HepG2 (cell line): ENCODE measurements around the gene HLA-DMB. TPM values are rescaled to one million over a fixed set of nuclear protein-coding genes. Genes with fewer than 3 reads are reported as not detected.

Experiments
- ATAC-seq: fragments of 200-7000 bp; cut with Tn5 transposase; 3 replicates; pipeline ENCODE4 v1.9.1; 2020; ENCODE audit warnings: mild to moderate bottlenecking, moderate library complexity
- BruUV-seq: library from RNA; stranded (reverse); fragments of 400-500 nt; replicated peaks from 2 replicates; lab custom pipeline; 2021; lab: Mats Ljungman, UMichigan
- CTCF ChIA-PET: fragments of 300-600 bp; formaldehyde crosslinking; extraction: SDS; loops from one replicate; lab custom pipeline; 2021; ENCODE audit warnings: low total read pairs, inconsistent platforms, low intra/inter-chr PET ratio; lab: Yijun Ruan, JAX
- POLR2A ChIA-PET: fragments of 350-600 bp; sonication (Branson Sonifier 250); formaldehyde crosslinking; loops from one replicate; lab custom pipeline; 2020; ENCODE audit warnings: antibody characterized with exemption, inconsistent platforms; lab: Yijun Ruan, JAX
- DNase-seq: peaks from one replicate; pipeline ENCODE4 v3.0.0-alpha.2; 2015; ENCODE audit warnings: low spot score
- FAIRE-seq: peaks from 3 replicates; lab custom pipeline; 2011; peaks lifted over from hg19 to GRCh38; lab: Jason Lieb, UNC
- H2AFZ ChIP-seq: one replicate; pipeline ENCODE4 v1.6.1; 2011; ENCODE audit warnings: low read length, inconsistent platforms
- H3K27ac ChIP-seq: fragments of 300-600 bp; 3 replicates; pipeline ENCODE4 v1.8.0; 2011; ENCODE audit warnings: mixed run types, mild to moderate bottlenecking, mixed read lengths, low read length, inconsistent platforms; ENCODE audit not compliant: insufficient read depth; ENCODE audit errors: extremely low read length
- H3K27me3 ChIP-seq, 2 experiments: fragments of 200-600 bp in 1 of 2; 2 replicates in 1 of 2; 3 replicates in 1 of 2; pipeline versions ENCODE4 v1.6.0 to v1.8.0; 2011; ENCODE audit warnings: low read length in 2 of 2, mild to moderate bottlenecking in 2 of 2, moderate library complexity in 2 of 2, inconsistent platforms in 1 of 2; ENCODE audit not compliant: insufficient read depth in 2 of 2, control insufficient read depth in 1 of 2
- H3K36me3 ChIP-seq, 2 experiments: fragments of 200-600 bp in 1 of 2; replicated peaks in 1 of 2; 2 replicates in 1 of 2; 3 replicates in 1 of 2; pipeline versions ENCODE4 v1.5.1 to v1.8.0; 2011; ENCODE audit warnings: low read length in 2 of 2, inconsistent platforms in 1 of 2; ENCODE audit not compliant: insufficient read depth in 2 of 2, control insufficient read depth in 1 of 2
- H3K4me1 ChIP-seq: 2 replicates; pipeline ENCODE4 v1.5.1; 2012; ENCODE audit warnings: low read length, inconsistent platforms; ENCODE audit not compliant: insufficient read depth
- H3K4me2 ChIP-seq: 2 replicates; pipeline ENCODE4 v1.6.0; 2011; ENCODE audit warnings: low read depth, low read length, inconsistent platforms
- H3K4me3 ChIP-seq, 3 experiments: fragments of 200-600 bp in 1 of 3; sonication (generic), shearing (Covaris generic) in 1 of 3; replicated peaks in 1 of 3; 2 replicates each; pipeline ENCODE4 v1.5.1; 2011 to 2016; ENCODE audit warnings: low read length in 3 of 3, inconsistent platforms in 2 of 3, low read depth in 2 of 3, mild to moderate bottlenecking in 2 of 3, control low read depth in 1 of 3, mixed read lengths in 1 of 3; ENCODE audit not compliant: insufficient read depth in 1 of 3
- H3K79me2 ChIP-seq: one replicate; pipeline ENCODE4 v1.6.1; 2011; ENCODE audit warnings: low read length, inconsistent platforms; ENCODE audit not compliant: insufficient read depth
- H3K9ac ChIP-seq: 2 replicates; pipeline ENCODE4 v1.6.0; 2011; ENCODE audit warnings: mild to moderate bottlenecking, low read depth, low read length, inconsistent platforms; ENCODE audit not compliant: insufficient read depth
- H3K9me3 ChIP-seq: 2 replicates; pipeline ENCODE4 v1.5.1; 2012; ENCODE audit warnings: mild to moderate bottlenecking, low read length
- H4K20me1 ChIP-seq: 2 replicates; pipeline ENCODE4 v1.6.0; 2011; ENCODE audit warnings: inconsistent platforms, mild to moderate bottlenecking, low read length, moderate library complexity; ENCODE audit not compliant: insufficient read depth
- BATF2 ChIP-seq: sonication (generic); formaldehyde crosslinking; IDR thresholded peaks from 2 replicates; pipeline ENCODE4 v1.8.0; 2022; ENCODE audit warnings: mild to moderate bottlenecking, missing genetic modification reagents, moderate library complexity
- GPBP1L1 ChIP-seq: sonication (generic); formaldehyde crosslinking; IDR thresholded peaks from 2 replicates; pipeline ENCODE4 v1.5.0; 2020; ENCODE audit warnings: mild to moderate bottlenecking, missing genetic modification reagents
- HES4 ChIP-seq: sonication (generic); formaldehyde crosslinking; IDR thresholded peaks from 2 replicates; pipeline ENCODE4 v1.9.0; 2021; ENCODE audit warnings: mild to moderate bottlenecking, missing genetic modification reagents, borderline replicate concordance
- HHEX ChIP-seq: IDR thresholded peaks from 2 replicates; pipeline ENCODE4 v1.6.1; 2016; ENCODE audit warnings: control low read depth
- HNRNPH1 ChIP-seq: fragments of 200-400 bp; formaldehyde crosslinking; optimal IDR thresholded peaks from 2 replicates; pipeline ENCODE3; 2017; ENCODE audit warnings: mild to moderate bottlenecking, low read depth, low read length
- NFYB ChIP-seq: sonication (generic); formaldehyde crosslinking; IDR thresholded peaks from 2 replicates; pipeline ENCODE4 v1.4.0; 2020; ENCODE audit warnings: missing genetic modification reagents
- TGIF2 ChIP-seq: IDR thresholded peaks from 2 replicates; pipeline ENCODE4 v1.6.1; 2016; ENCODE audit warnings: control low read depth, missing compliant biosample characterization
- XBP1 ChIP-seq: sonication (generic); formaldehyde crosslinking; IDR thresholded peaks from 2 replicates; pipeline ENCODE4 v1.5.0; 2020; ENCODE audit warnings: missing genetic modification reagents
- ZFP36 ChIP-seq: fragments of 150-350 bp; IDR thresholded peaks from 2 replicates; pipeline ENCODE4 v1.6.1; 2018; ENCODE audit warnings: borderline replicate concordance, low read length, low read depth; ENCODE audit not compliant: partially characterized antibody
- ZNF564 ChIP-seq: sonication (generic); formaldehyde crosslinking; IDR thresholded peaks from 2 replicates; pipeline ENCODE4 v1.8.1; 2023; ENCODE audit warnings: mild to moderate bottlenecking, missing genetic modification reagents
- WGBS: methylation state at CpG from one replicate; pipeline ENCODE4 v1.1.6; 2017; ENCODE audit warnings: low lambda C conversion rate; 5-methylcytosine and 5-hydroxymethylcytosine counted together
- in situ Hi-C: cut with HindIII; loops from 2 replicates; pipeline ENCODE4 v1.10.0; 2017; ENCODE audit warnings: low pct_unique_long_range_greater_than_20kb; ENCODE audit not compliant: extremely low pct_ligation_motif_present
- intact Hi-C: fragments of 100-400 bp; cut with micrococcal nuclease; formaldehyde crosslinking; loops from one replicate; pipeline ENCODE4 v1.10.0; 2022; ENCODE audit not compliant: unreplicated experiment
- polyA plus RNA-seq, 8 experiments: library from polyadenylated mRNA; depleted of rRNA in 3 of 8; stranded (reverse) in 7 of 8; unstranded in 1 of 8; fragments of >200 nt; fragmentation: Illumina TruSeq in 4 of 8; extraction: Trizol in 4 of 8; gene quantifications; 2 replicates each; pipeline versions ENCODE4 v1.2.1 to v1.2.3, GENCODE V29; 2011 to 2016; ENCODE audit warnings: low read depth in 4 of 8, missing spikeins in 1 of 8, mixed read lengths in 1 of 8; ENCODE audit not compliant: insufficient read depth in 1 of 8
- total RNA-seq, 5 experiments: library from RNA; depleted of rRNA; stranded (reverse); fragments of >200 nt; fragmentation: Illumina TruSeq; extraction: Trizol; gene quantifications; 2 replicates each; pipeline ENCODE4 v1.2.3, GENCODE V29; 2016; ENCODE audit warnings: low read depth in 1 of 5
- TF ChIP-seq, protein P1 (sequence below): fragments of 450-650 bp; IDR thresholded peaks from 2 replicates; pipeline ENCODE4 v1.6.1; 2016

HLA-DMB gene
- total and polyA plus RNA-seq, 2 of the 13 experiments (the other 11 are each of a cell fraction or from before 2014, with no cell fraction given) = not detected

GRCh38 chr6:32922083-32922482 lies 18.7 kb downstream of the HLA-DMB start:
- whole genome bisulfite sequencing = 0% methylated on average over 2 of the region's 2 CpGs
- no peaks in the 10 kb centered on the region for H3K36me3 ChIP-seq
- POLR2A ChIA-PET = no interaction called here
- H3K79me2 ChIP-seq = no peaks in the 10 kb centered on the region
- H4K20me1 ChIP-seq = no peaks in the 10 kb centered on the region
- CTCF ChIA-PET = no interaction called here
- H3K27me3 ChIP-seq = peaks cover 0 to 14% of the 10 kb centered on the region in 2 experiments; a peak in 2 of 5 replicates
- no peak for FAIRE-seq
- H3K9me3 ChIP-seq = no peaks in the 10 kb centered on the region
- H2AFZ ChIP-seq = no peak overlapping the region
- no peak overlapping the region for H3K9ac ChIP-seq
- intact Hi-C loops (no loop called here), in situ Hi-C loops (no loop called here)
- H3K4me2 ChIP-seq = no peak overlapping the region
- H3K4me3 ChIP-seq = no peak overlapping the region
- H3K27ac ChIP-seq = no peak overlapping the region
- DNase-seq = no peak
- no peaks in the 10 kb centered on the region; the same call in 1 of the 2 replicates for H3K4me1 ChIP-seq
- no TSS peak for BruUV-seq
- no peak for TF ChIP-seq HNRNPH1
- no peak for TF ChIP-seq BATF2 (CRISPR knock-in tag)
- TF ChIP-seq HES4 (CRISPR knock-in tag) = no peak
- no peak for TF ChIP-seq ZNF564
- no peak for TF ChIP-seq TGIF2
- no peak for TF ChIP-seq NFYB (CRISPR knock-in tag)
- no peak for TF ChIP-seq ZFP36
- TF ChIP-seq HHEX (CRISPR knock-in tag) = no peak
- TF ChIP-seq XBP1 = no peak
- TF ChIP-seq, protein P1, sequence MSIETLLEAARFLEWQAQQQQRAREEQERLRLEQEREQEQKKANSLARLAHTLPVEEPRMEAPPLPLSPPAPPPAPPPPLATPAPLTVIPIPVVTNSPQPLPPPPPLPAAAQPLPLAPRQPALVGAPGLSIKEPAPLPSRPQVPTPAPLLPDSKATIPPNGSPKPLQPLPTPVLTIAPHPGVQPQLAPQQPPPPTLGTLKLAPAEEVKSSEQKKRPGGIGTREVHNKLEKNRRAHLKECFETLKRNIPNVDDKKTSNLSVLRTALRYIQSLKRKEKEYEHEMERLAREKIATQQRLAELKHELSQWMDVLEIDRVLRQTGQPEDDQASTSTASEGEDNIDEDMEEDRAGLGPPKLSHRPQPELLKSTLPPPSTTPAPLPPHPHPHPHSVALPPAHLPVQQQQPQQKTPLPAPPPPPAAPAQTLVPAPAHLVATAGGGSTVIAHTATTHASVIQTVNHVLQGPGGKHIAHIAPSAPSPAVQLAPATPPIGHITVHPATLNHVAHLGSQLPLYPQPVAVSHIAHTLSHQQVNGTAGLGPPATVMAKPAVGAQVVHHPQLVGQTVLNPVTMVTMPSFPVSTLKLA = no peak
- no peak for TF ChIP-seq GPBP1L1 (CRISPR knock-in tag)
- TF ChIP-seq, all 625 proteins: peak for 0
- no peak for ATAC-seq
